Gastroesophageal sphincter (tissue), 3 donors: Measurements from ENCODE around the gene C5AR1.

Experiments used
- POLR2AphosphoS5 ChIP-seq: sonication (generic); formaldehyde crosslinking; IDR thresholded peaks from one replicate; pipeline ENCODE4 v1.6.1; 2017; ENCODE audit warnings: antibody characterized with exemption
- TF ChIP-seq, protein P1 (sequence below), 4 experiments: fragments of 200-600 bp in 2 of 4; fragments of 450-650 bp in 2 of 4; sonication (generic) in 1 of 4; IDR thresholded peaks; one replicate each; pipeline ENCODE4 v1.5.1; 2017 to 2019; ENCODE audit warnings: antibody characterized with exemption in 4 of 4, mild to moderate bottlenecking in 2 of 4, moderate library complexity in 2 of 4

DNA sequence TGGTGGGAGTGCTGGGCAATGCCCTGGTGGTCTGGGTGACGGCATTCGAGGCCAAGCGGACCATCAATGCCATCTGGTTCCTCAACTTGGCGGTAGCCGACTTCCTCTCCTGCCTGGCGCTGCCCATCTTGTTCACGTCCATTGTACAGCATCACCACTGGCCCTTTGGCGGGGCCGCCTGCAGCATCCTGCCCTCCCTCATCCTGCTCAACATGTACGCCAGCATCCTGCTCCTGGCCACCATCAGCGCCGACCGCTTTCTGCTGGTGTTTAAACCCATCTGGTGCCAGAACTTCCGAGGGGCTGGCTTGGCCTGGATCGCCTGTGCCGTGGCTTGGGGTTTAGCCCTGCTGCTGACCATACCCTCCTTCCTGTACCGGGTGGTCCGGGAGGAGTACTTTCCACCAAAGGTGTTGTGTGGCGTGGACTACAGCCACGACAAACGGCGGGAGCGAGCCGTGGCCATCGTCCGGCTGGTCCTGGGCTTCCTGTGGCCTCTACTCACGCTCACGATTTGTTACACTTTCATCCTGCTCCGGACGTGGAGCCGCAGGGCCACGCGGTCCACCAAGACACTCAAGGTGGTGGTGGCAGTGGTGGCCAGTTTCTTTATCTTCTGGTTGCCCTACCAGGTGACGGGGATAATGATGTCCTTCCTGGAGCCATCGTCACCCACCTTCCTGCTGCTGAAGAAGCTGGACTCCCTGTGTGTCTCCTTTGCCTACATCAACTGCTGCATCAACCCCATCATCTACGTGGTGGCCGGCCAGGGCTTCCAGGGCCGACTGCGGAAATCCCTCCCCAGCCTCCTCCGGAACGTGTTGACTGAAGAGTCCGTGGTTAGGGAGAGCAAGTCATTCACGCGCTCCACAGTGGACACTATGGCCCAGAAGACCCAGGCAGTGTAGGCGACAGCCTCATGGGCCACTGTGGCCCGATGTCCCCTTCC, 10.5 kb downstream of the C5AR1 start:
- TF ChIP-seq, protein P1, sequence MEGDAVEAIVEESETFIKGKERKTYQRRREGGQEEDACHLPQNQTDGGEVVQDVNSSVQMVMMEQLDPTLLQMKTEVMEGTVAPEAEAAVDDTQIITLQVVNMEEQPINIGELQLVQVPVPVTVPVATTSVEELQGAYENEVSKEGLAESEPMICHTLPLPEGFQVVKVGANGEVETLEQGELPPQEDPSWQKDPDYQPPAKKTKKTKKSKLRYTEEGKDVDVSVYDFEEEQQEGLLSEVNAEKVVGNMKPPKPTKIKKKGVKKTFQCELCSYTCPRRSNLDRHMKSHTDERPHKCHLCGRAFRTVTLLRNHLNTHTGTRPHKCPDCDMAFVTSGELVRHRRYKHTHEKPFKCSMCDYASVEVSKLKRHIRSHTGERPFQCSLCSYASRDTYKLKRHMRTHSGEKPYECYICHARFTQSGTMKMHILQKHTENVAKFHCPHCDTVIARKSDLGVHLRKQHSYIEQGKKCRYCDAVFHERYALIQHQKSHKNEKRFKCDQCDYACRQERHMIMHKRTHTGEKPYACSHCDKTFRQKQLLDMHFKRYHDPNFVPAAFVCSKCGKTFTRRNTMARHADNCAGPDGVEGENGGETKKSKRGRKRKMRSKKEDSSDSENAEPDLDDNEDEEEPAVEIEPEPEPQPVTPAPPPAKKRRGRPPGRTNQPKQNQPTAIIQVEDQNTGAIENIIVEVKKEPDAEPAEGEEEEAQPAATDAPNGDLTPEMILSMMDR (IDR thresholded peaks at IDR 0.05) = no peak
- TF ChIP-seq POLR2AphosphoS5 = no peak
